HL-60 (cell line): Measurements from ENCODE around the gene ATP10A.

Experiments
- DNase-seq, 2 experiments: peaks; one replicate each; pipeline ENCODE4 v3.0.0-alpha.2; 2010 to 2020; ENCODE audit warnings: low read depth in 1 of 2, low spot score in 1 of 2
- H3K27ac ChIP-seq: fragments of 250-450 bp; sonication (Bioruptor Pico); replicated peaks from 2 replicates; pipeline ENCODE4 v1.5.1; 2020; ENCODE audit warnings: mild to moderate bottlenecking, moderate library complexity
- H3K27me3 ChIP-seq: fragments of 250-450 bp; sonication (Bioruptor Pico); 2 replicates; pipeline ENCODE4 v1.5.1; 2021; ENCODE audit warnings: mild to moderate bottlenecking, moderate library complexity; ENCODE audit not compliant: insufficient read depth, poor library complexity, severe bottlenecking
- H3K4me3 ChIP-seq: replicated peaks from 2 replicates; pipeline ENCODE4 v1.5.1; 2011; ENCODE audit warnings: mild to moderate bottlenecking, control low read depth, low read length; ENCODE audit not compliant: insufficient read depth
- GABPA ChIP-seq: IDR thresholded peaks from 2 replicates; pipeline ENCODE4 v1.6.1; 2012; ENCODE audit warnings: low read depth
- POLR2AphosphoS5 ChIP-seq: IDR thresholded peaks from 2 replicates; pipeline ENCODE4 v1.6.1; 2012; ENCODE audit warnings: low read depth
- SPI1 ChIP-seq: IDR thresholded peaks from 2 replicates; pipeline ENCODE4 v1.6.1; 2012; ENCODE audit warnings: low read depth, mild to moderate bottlenecking, borderline replicate concordance
- TF ChIP-seq, protein P1 (sequence below): IDR thresholded peaks from one replicate; pipeline ENCODE4 v1.5.1; 2011; ENCODE audit warnings: low read length, control low read depth, inconsistent platforms; ENCODE audit not compliant: insufficient read depth
- TF ChIP-seq, protein P2 (sequence below): IDR thresholded peaks from 2 replicates; pipeline ENCODE4 v1.6.1; 2012; ENCODE audit warnings: low read depth; ENCODE audit not compliant: insufficient replicate concordance

ATP10A gene

GRCh38 chr15:25876231-25877140, 13.4 kb upstream of the ATP10A start:
- H3K27ac ChIP-seq: no peak overlapping the region
- TF ChIP-seq SPI1 (no peak), GABPA (no peak), POLR2AphosphoS5 (no peak)
- TF ChIP-seq, protein P1, sequence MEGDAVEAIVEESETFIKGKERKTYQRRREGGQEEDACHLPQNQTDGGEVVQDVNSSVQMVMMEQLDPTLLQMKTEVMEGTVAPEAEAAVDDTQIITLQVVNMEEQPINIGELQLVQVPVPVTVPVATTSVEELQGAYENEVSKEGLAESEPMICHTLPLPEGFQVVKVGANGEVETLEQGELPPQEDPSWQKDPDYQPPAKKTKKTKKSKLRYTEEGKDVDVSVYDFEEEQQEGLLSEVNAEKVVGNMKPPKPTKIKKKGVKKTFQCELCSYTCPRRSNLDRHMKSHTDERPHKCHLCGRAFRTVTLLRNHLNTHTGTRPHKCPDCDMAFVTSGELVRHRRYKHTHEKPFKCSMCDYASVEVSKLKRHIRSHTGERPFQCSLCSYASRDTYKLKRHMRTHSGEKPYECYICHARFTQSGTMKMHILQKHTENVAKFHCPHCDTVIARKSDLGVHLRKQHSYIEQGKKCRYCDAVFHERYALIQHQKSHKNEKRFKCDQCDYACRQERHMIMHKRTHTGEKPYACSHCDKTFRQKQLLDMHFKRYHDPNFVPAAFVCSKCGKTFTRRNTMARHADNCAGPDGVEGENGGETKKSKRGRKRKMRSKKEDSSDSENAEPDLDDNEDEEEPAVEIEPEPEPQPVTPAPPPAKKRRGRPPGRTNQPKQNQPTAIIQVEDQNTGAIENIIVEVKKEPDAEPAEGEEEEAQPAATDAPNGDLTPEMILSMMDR: no peak
- TF ChIP-seq, protein P2, sequence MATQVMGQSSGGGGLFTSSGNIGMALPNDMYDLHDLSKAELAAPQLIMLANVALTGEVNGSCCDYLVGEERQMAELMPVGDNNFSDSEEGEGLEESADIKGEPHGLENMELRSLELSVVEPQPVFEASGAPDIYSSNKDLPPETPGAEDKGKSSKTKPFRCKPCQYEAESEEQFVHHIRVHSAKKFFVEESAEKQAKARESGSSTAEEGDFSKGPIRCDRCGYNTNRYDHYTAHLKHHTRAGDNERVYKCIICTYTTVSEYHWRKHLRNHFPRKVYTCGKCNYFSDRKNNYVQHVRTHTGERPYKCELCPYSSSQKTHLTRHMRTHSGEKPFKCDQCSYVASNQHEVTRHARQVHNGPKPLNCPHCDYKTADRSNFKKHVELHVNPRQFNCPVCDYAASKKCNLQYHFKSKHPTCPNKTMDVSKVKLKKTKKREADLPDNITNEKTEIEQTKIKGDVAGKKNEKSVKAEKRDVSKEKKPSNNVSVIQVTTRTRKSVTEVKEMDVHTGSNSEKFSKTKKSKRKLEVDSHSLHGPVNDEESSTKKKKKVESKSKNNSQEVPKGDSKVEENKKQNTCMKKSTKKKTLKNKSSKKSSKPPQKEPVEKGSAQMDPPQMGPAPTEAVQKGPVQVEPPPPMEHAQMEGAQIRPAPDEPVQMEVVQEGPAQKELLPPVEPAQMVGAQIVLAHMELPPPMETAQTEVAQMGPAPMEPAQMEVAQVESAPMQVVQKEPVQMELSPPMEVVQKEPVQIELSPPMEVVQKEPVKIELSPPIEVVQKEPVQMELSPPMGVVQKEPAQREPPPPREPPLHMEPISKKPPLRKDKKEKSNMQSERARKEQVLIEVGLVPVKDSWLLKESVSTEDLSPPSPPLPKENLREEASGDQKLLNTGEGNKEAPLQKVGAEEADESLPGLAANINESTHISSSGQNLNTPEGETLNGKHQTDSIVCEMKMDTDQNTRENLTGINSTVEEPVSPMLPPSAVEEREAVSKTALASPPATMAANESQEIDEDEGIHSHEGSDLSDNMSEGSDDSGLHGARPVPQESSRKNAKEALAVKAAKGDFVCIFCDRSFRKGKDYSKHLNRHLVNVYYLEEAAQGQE: no peak

DNA sequence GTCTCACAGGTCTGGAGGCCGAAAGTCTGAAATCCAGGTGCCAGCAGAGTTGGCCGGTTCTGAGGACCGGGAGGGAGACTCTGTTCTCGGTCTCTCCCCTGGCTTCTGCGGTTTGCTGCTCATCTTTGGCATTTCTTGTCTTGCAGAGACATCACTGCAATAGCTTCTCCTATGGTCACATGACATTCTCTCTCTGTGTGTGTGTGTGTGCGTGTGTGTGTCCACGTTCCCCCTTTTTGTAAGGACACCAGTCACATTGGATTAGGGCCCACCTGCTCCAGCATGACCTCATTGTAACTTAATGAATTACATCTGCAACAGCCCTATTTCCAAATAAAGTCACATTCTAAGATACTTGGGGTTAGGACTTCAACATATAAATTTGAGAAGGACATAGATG, 12.4 kb upstream of the ATP10A start:
- DNase-seq: no peak
- Histone ChIP-seq H3K27me3 (no peaks in the 10 kb centered on the region), H3K4me3 (no peak overlapping the region), H3K27ac (no peak overlapping the region)
- TF ChIP-seq POLR2AphosphoS5: no peak
- no peak for TF ChIP-seq GABPA

More at GRCh38 chr15:25876231-25877140, 13.4 kb upstream of the ATP10A start:
- no peak overlapping the region for H3K4me3 ChIP-seq
- H3K27me3 ChIP-seq: no peaks in the 10 kb centered on the region
- no peak for DNase-seq

DNA sequence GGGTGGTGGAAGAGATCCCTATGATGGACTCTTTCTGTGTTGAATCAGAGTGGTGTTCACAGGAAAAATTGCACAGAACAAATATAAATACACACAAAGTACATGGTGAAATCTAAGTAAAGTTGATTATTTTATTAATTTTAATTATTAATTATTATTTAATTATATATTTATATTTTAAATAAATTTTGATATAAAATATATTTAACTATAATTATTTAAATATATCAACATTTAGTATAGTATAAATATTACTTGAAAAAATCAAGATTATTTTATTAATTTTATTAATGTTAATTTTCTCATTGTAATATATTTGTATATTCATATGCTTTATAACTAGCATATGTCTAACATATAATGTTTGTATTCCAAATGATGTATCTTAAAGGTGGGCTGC, 11.3 kb upstream of the ATP10A start:
- no peak overlapping the region for H3K4me3 ChIP-seq
- no peaks in the 10 kb centered on the region for H3K27me3 ChIP-seq
- no peak for DNase-seq
- TF ChIP-seq GABPA (no peak), SPI1 (no peak), POLR2AphosphoS5 (no peak)
- TF ChIP-seq, protein P1: no peak
- TF ChIP-seq, protein P2: no peak
- H3K27ac ChIP-seq: no peak overlapping the region

- H3K27me3 ChIP-seq: no peaks in the 10 kb centered on the region
- no peak for DNase-seq
- H3K4me3 ChIP-seq: no peak overlapping the region
- TF ChIP-seq POLR2AphosphoS5: no peak
- no peak for TF ChIP-seq GABPA
- TF ChIP-seq, protein P1: no peak
- TF ChIP-seq, protein P2: no peak
- no peak for TF ChIP-seq SPI1
- H3K27ac ChIP-seq: no peak overlapping the region
Observed at GRCh38 chr15:25871403-25871802, 8.3 kb upstream of the ATP10A start.
